CD4-positive, alpha-beta T cell (primary cell): ENCODE measurements around the gene FSTL3. TPM values are rescaled to one million over a fixed set of nuclear protein-coding genes. Genes with fewer than 3 reads are reported as not detected.

Experiments used
- ATAC-seq: fragments of 200-7000 bp; cut with Tn5 transposase; one replicate; pipeline ENCODE4 v1.10.0; 2022; ENCODE audit warnings: mild to moderate bottlenecking; ENCODE audit not compliant: poor library complexity
- CTCF ChIA-PET: fragments of 350-600 bp; sonication (Branson Sonifier 250); formaldehyde crosslinking; loops from one replicate; lab custom pipeline; 2021; ENCODE audit warnings: antibody characterized with exemption, inconsistent platforms; lab: Charles Lee
- POLR2A ChIA-PET: fragments of 350-600 bp; sonication (Branson Sonifier 250); formaldehyde crosslinking; loops from one replicate; lab custom pipeline; 2021; ENCODE audit warnings: antibody characterized with exemption, inconsistent platforms; lab: Charles Lee
- DNase-seq, 14 experiments: peaks; one replicate each; pipeline ENCODE4 v3.0.0-alpha.2; 2013 to 2020; ENCODE audit warnings: mixed read lengths in 2 of 14
- H3K27ac ChIP-seq, 2 donors: one replicate each; pipeline versions ENCODE4 v1.5.1 to v1.7.0; 2013; ENCODE audit warnings: low read length in 2 of 2, low read depth in 1 of 2, mild to moderate bottlenecking in 1 of 2
- H3K27me3 ChIP-seq, 2 experiments: 1 replicate in 1 of 2; 2 replicates in 1 of 2; pipeline versions ENCODE4 v1.6.1 to v1.7.0; 2013; ENCODE audit warnings: low read length in 2 of 2, control low read depth in 1 of 2, mild to moderate bottlenecking in 1 of 2, moderate library complexity in 1 of 2; ENCODE audit not compliant: insufficient read depth in 2 of 2, control insufficient read depth in 1 of 2
- H3K36me3 ChIP-seq: one replicate; pipeline ENCODE4 v1.6.1; 2013; ENCODE audit warnings: low read length, control low read depth; ENCODE audit not compliant: insufficient read depth
- H3K4me1 ChIP-seq: one replicate; pipeline ENCODE4 v1.6.1; 2013; ENCODE audit warnings: low read length, control low read depth; ENCODE audit not compliant: insufficient read depth
- H3K4me3 ChIP-seq: one replicate; pipeline ENCODE4 v1.5.1; 2013; ENCODE audit warnings: mild to moderate bottlenecking, low read length, moderate library complexity
- H3K9me3 ChIP-seq, 2 experiments: 1 replicate in 1 of 2; 2 replicates in 1 of 2; pipeline versions ENCODE4 v1.6.1 to v1.7.0; 2013; ENCODE audit warnings: low read length in 2 of 2, mild to moderate bottlenecking in 2 of 2, control low read depth in 1 of 2, moderate library complexity in 1 of 2; ENCODE audit not compliant: control insufficient read depth in 1 of 2, insufficient read depth in 1 of 2
- H3K27ac Mint-ChIP-seq: one replicate; pipeline ENCODE4 v1.8.0; 2020; ENCODE audit warnings: mixed read lengths
- H3K27me3 Mint-ChIP-seq: one replicate; pipeline ENCODE4 v1.8.0; 2021; ENCODE audit warnings: mixed read lengths
- H3K36me3 Mint-ChIP-seq: one replicate; pipeline ENCODE4 v1.8.0; 2021; ENCODE audit warnings: low read depth, mixed read lengths
- H3K4me1 Mint-ChIP-seq: one replicate; pipeline ENCODE4 v1.8.0; 2021; ENCODE audit warnings: low read depth, mixed read lengths
- H3K4me3 Mint-ChIP-seq: one replicate; pipeline ENCODE4 v1.8.0; 2020; ENCODE audit warnings: mild to moderate bottlenecking, mixed read lengths
- H3K9me3 Mint-ChIP-seq: one replicate; pipeline ENCODE4 v1.8.0; 2020; ENCODE audit warnings: mixed read lengths
- CTCF ChIP-seq: fragments of 200-600 bp; IDR thresholded peaks from one replicate; pipeline ENCODE4 v1.8.0; 2022; ENCODE audit warnings: antibody characterized with exemption, mild to moderate bottlenecking
- intact Hi-C, 2 experiments: fragments of 100-400 bp; cut with DNase I in 1 of 2; cut with micrococcal nuclease in 1 of 2; formaldehyde crosslinking; loops; one replicate each; pipeline versions ENCODE4 v1.15.1 to v1.9.0; 2023 to 2025; cut with DNase I, micrococcal nuclease
- total RNA-seq, 174 experiments: library from RNA in 2 of 174; stranded (reverse) in 2 of 174; gene quantifications; one replicate each; pipeline ENCODE4 v1.2.3 and lab custom pipeline; 2021 to 2026

FSTL3 gene
- total RNA-seq, 2 experiments from 2014 or later, result 2.2 to 3.4 TPM

GRCh38 chr19:710767-711166 lies 34.6 kb downstream of the FSTL3 start:
- DNase-seq (no peak), ATAC-seq (no peak)
- no peaks in the 10 kb centered on the region for H3K36me3 Mint-ChIP-seq
- H3K9me3 Mint-ChIP-seq, result no peaks in the 10 kb centered on the region
- H3K4me3 Mint-ChIP-seq, result no peak overlapping the region
- Histone ChIP-seq H3K4me1 (peaks cover 2% of the 10 kb centered on the region), H3K27me3 (peaks cover 25 to 29% of the 10 kb centered on the region in 2 experiments), H3K4me3 (no peak overlapping the region), H3K9me3 (peaks cover 0 to 23% of the 10 kb centered on the region in 2 experiments), H3K36me3 (no peaks in the 10 kb centered on the region), H3K27ac (no peak overlapping the region)
- no peak overlapping the region for H3K27ac Mint-ChIP-seq
- ChIA-PET CTCF (no interaction called here), POLR2A (no interaction called here)
- TF ChIP-seq CTCF, result no peak
- no peaks in the 10 kb centered on the region for H3K4me1 Mint-ChIP-seq
- intact Hi-C loops, result no loop called here
- peaks cover 37% of the 10 kb centered on the region for H3K27me3 Mint-ChIP-seq

GRCh38 chr19:711254-711653 lies 35.1 kb downstream of the FSTL3 start:
- H3K4me1 Mint-ChIP-seq, result no peaks in the 10 kb centered on the region
- H3K4me1 ChIP-seq, result peaks cover 2% of the 10 kb centered on the region
- H3K27ac ChIP-seq, result no peak overlapping the region
- H3K4me3 Mint-ChIP-seq, result no peak overlapping the region
- TF ChIP-seq CTCF, result no peak
- H3K9me3 ChIP-seq, result peaks cover 0 to 28% of the 10 kb centered on the region in 2 experiments
- H3K27me3 ChIP-seq, result peaks cover 25 to 28% of the 10 kb centered on the region in 2 experiments
- no peak overlapping the region for H3K4me3 ChIP-seq
- DNase-seq (no peak), ATAC-seq (no peak)
- no peaks in the 10 kb centered on the region for H3K9me3 Mint-ChIP-seq
- H3K27ac Mint-ChIP-seq, result no peak overlapping the region
- CTCF ChIA-PET, result no interaction called here
- intact Hi-C loops, result no loop called here
- no peaks in the 10 kb centered on the region for H3K36me3 Mint-ChIP-seq
- H3K36me3 ChIP-seq, result no peaks in the 10 kb centered on the region
- H3K27me3 Mint-ChIP-seq, result peaks cover 40% of the 10 kb centered on the region
- POLR2A ChIA-PET, result no interaction called here

- no peak overlapping the region for H3K4me3 Mint-ChIP-seq
- TF ChIP-seq CTCF, result no peak
- no peak overlapping the region for H3K4me3 ChIP-seq
- no peaks in the 10 kb centered on the region for H3K9me3 Mint-ChIP-seq
- H3K36me3 Mint-ChIP-seq, result no peaks in the 10 kb centered on the region
- H3K27ac ChIP-seq, result no peak overlapping the region
- DNase-seq, result no peak
- peaks cover 3% of the 10 kb centered on the region for H3K4me1 ChIP-seq
- no peak overlapping the region for H3K27ac Mint-ChIP-seq
- H3K9me3 ChIP-seq, result peaks cover 0 to 31% of the 10 kb centered on the region in 2 experiments
- intact Hi-C loops, result no loop called here
- H3K4me1 Mint-ChIP-seq, result no peaks in the 10 kb centered on the region
- ChIA-PET POLR2A (no interaction called here), CTCF (no interaction called here)
- no peak for ATAC-seq
- H3K36me3 ChIP-seq, result no peaks in the 10 kb centered on the region
- H3K27me3 ChIP-seq, result peaks cover 9 to 16% of the 10 kb centered on the region in 2 experiments
- peaks cover 37% of the 10 kb centered on the region for H3K27me3 Mint-ChIP-seq
Measured at GRCh38 chr19:715347-715746, 39.2 kb downstream of the FSTL3 start.
